K562 (cell line): Measurements from ENCODE around the gene SNRPA. TPM values are rescaled to one million over a fixed set of nuclear protein-coding genes. Genes with fewer than 3 reads are reported as not detected.

Source experiments
- BHLHE40 ChIP-seq: IDR thresholded peaks from 2 replicates; pipeline ENCODE4 v1.6.1; 2011; ENCODE audit warnings: low read length, improper control_type of control experiment
- CBX2 ChIP-seq: fragments of 200-600 bp; sonication (generic); IDR thresholded peaks from one replicate; pipeline ENCODE4 v1.6.1; 2012; ENCODE audit warnings: mild to moderate bottlenecking, low read length, inconsistent platforms; ENCODE audit not compliant: insufficient read depth, poor library complexity, severe bottlenecking
- CCAR2 ChIP-seq: fragments of 200-400 bp; formaldehyde crosslinking; IDR thresholded peaks from 2 replicates; pipeline ENCODE4 v1.6.1; 2017; ENCODE audit warnings: mild to moderate bottlenecking, low read depth, low read length
- CTCFL ChIP-seq: IDR thresholded peaks from 2 replicates; pipeline ENCODE4 v1.6.1; 2011; ENCODE audit warnings: borderline replicate concordance, low read depth, mild to moderate bottlenecking, moderate library complexity, low read length; ENCODE audit not compliant: insufficient read depth, poor library complexity, severe bottlenecking
- HIVEP1 ChIP-seq: fragments of 250-450 bp; sonication (Bioruptor Pico); IDR thresholded peaks from 2 replicates; pipeline ENCODE4 v1.4.0; 2020; ENCODE audit warnings: mild to moderate bottlenecking
- MTA1 ChIP-seq: fragments of 450-650 bp; IDR thresholded peaks from 2 replicates; pipeline ENCODE4 v1.6.1; 2017; ENCODE audit warnings: borderline replicate concordance
- MTA2 ChIP-seq: fragments of 450-650 bp; IDR thresholded peaks from 2 replicates; pipeline ENCODE4 v1.6.1; 2016; ENCODE audit warnings: low read depth
- NR2C2 ChIP-seq, 2 experiments: fragments of 200-800 bp in 1 of 2; sonication (Bioruptor generic) in 1 of 2; sonication (generic) in 1 of 2; formaldehyde crosslinking in 1 of 2; IDR thresholded peaks; 2 replicates each; pipeline versions ENCODE4 v1.6.1 to v1.8.0; 2016 to 2022; ENCODE audit warnings: mild to moderate bottlenecking in 1 of 2, missing compliant biosample characterization in 1 of 2, missing genetic modification characterization in 1 of 2, missing genetic modification reagents in 1 of 2
- RBM14 ChIP-seq: fragments of 200-400 bp; formaldehyde crosslinking; IDR thresholded peaks from 2 replicates; pipeline ENCODE4 v1.6.1; 2018; ENCODE audit warnings: low read depth, mild to moderate bottlenecking, low read length, moderate library complexity, borderline replicate concordance; ENCODE audit not compliant: insufficient read depth
- RCOR1 ChIP-seq, 2 experiments: IDR thresholded peaks; 2 replicates each; pipeline ENCODE4 v1.6.1; 2012; ENCODE audit warnings: low read depth in 2 of 2, low read length in 2 of 2, borderline replicate concordance in 1 of 2, improper control_type of control experiment in 1 of 2
- STAT6 ChIP-seq: sonication (generic); formaldehyde crosslinking; IDR thresholded peaks from 2 replicates; pipeline ENCODE4 v1.8.1; 2023; ENCODE audit warnings: mild to moderate bottlenecking, missing genetic modification reagents
- TSC22D4 ChIP-seq: fragments of 450-650 bp; IDR thresholded peaks from 2 replicates; pipeline ENCODE4 v1.6.1; 2016; ENCODE audit warnings: missing genetic modification characterization, missing biosample characterization, control low read depth
- WHSC1 ChIP-seq: IDR thresholded peaks from one replicate; pipeline ENCODE4 v1.6.1; 2012; ENCODE audit warnings: low read length, control low read depth, inconsistent platforms
- ZNF197 ChIP-seq: fragments of 200-800 bp; sonication (Bioruptor generic); IDR thresholded peaks from 2 replicates; pipeline ENCODE4 v1.6.1; 2016; ENCODE audit warnings: low read depth, missing genetic modification characterization, missing compliant biosample characterization
- ZNF212 ChIP-seq: fragments of 450-650 bp; formaldehyde crosslinking; IDR thresholded peaks from 2 replicates; pipeline ENCODE4 v1.4.0; 2020; ENCODE audit warnings: mild to moderate bottlenecking
- ZNF589 ChIP-seq: fragments of 200-800 bp; sonication (Bioruptor generic); IDR thresholded peaks from 2 replicates; pipeline ENCODE4 v1.6.1; 2016; ENCODE audit warnings: low read depth, missing genetic modification characterization, missing compliant biosample characterization
- polyA plus RNA-seq, 8 experiments: library from polyadenylated mRNA; depleted of rRNA in 4 of 8; stranded (reverse) in 5 of 8; unstranded in 3 of 8; fragments of >200 nt; fragmentation: Nextera tagmentation in 2 of 8; fragmentation: Illumina TruSeq in 1 of 8; extraction: Ambion mirVana in 2 of 8; extraction: Trizol in 1 of 8; gene quantifications; 2 replicates each; pipeline versions ENCODE4 v1.2.1 to v1.2.3, GENCODE V29; 2011 to 2014; ENCODE audit warnings: inconsistent platforms in 1 of 8, missing spikeins in 1 of 8
- total RNA-seq, 7 experiments: library from RNA; depleted of rRNA in 6 of 7; stranded (reverse); fragments of >200 nt in 6 of 7; fragmentation: Illumina TruSeq in 2 of 7; extraction: Trizol in 2 of 7; gene quantifications; 2 replicates each; pipeline versions ENCODE4 v1.2.1 to v1.2.3, GENCODE V29; 2011 to 2021; ENCODE audit warnings: low replicate concordance in 1 of 7
- TF ChIP-seq, protein P1 (sequence below): fragments of 450-650 bp; IDR thresholded peaks from 2 replicates; pipeline ENCODE4 v1.6.1; 2014; ENCODE audit warnings: low read depth, mild to moderate bottlenecking, moderate library complexity, borderline replicate concordance
- TF ChIP-seq, protein P2 (sequence below): sonication (generic); formaldehyde crosslinking; IDR thresholded peaks from 2 replicates; pipeline ENCODE4 v1.4.0; 2020; ENCODE audit warnings: mild to moderate bottlenecking, missing genetic modification reagents

SNRPA gene
- total and polyA plus RNA-seq, 9 of the 15 experiments (the other 6 are each of a cell fraction or from before 2014, with no cell fraction given) = 16.3 to 311 (median 193) TPM

DNA sequence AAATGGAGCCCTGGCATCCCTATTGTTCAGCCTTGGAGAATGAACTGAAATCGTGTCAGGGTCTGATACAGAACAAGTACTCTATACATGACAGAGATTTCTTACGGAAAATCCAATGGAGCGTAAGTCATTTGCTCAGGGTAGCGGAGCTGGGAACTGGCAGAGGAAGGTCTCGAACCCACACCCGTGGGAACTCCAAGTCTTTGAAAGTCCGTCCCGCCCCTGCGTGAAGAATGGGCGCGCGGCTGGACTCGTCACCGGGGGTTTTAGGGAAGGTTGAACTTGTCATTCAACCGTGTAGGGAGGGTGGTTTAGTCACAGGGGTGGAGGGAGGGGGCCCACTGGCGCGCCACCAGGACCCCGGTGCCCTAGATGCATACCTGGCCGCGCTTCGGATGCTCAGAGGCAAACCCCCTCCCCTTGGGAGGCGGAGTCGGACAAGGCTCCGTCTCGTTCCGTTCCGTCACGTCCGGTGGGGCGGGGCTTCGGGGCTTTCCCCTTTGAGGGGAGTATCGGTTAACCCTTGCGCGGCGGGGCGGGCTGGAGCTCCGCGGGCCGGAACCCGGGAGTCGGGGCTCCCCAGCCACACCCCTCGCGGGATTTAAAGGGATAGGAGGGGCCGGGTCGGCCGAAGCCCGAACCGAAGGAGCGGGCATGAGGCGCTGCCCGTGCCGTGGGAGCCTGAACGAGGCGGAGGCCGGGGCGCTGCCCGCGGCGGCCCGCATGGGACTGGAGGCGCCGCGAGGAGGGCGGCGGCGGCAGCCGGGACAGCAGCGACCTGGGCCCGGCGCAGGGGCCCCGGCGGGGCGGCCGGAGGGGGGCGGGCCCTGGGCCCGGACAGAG is 34.3 kb upstream of the SNRPA start, which contains the start of the genes COQ8B and ITPKC (continued):
- no peak for TF ChIP-seq CBX2
- TF ChIP-seq RCOR1 (IDR thresholded peaks at IDR 0.05; ENCODE audit: borderline replicate concordance in 1 of 2, low read depth in 2 of 2, low read length in 2 of 2) = no peak; a peak in 1 of 4 replicates
- no peak for TF ChIP-seq ZNF212
- TF ChIP-seq, protein P1, sequence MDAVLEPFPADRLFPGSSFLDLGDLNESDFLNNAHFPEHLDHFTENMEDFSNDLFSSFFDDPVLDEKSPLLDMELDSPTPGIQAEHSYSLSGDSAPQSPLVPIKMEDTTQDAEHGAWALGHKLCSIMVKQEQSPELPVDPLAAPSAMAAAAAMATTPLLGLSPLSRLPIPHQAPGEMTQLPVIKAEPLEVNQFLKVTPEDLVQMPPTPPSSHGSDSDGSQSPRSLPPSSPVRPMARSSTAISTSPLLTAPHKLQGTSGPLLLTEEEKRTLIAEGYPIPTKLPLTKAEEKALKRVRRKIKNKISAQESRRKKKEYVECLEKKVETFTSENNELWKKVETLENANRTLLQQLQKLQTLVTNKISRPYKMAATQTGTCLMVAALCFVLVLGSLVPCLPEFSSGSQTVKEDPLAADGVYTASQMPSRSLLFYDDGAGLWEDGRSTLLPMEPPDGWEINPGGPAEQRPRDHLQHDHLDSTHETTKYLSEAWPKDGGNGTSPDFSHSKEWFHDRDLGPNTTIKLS = no peak
- no peak for TF ChIP-seq ZNF197 (CRISPR knock-in tag)
- TF ChIP-seq RBM14 = no peak
- TF ChIP-seq HIVEP1 (CRISPR knock-in tag) = peak; percentile 93
- TF ChIP-seq STAT6 (CRISPR knock-in tag) = peak; percentile 87; the same call in 1 of the 2 replicates
- TF ChIP-seq, protein P2, sequence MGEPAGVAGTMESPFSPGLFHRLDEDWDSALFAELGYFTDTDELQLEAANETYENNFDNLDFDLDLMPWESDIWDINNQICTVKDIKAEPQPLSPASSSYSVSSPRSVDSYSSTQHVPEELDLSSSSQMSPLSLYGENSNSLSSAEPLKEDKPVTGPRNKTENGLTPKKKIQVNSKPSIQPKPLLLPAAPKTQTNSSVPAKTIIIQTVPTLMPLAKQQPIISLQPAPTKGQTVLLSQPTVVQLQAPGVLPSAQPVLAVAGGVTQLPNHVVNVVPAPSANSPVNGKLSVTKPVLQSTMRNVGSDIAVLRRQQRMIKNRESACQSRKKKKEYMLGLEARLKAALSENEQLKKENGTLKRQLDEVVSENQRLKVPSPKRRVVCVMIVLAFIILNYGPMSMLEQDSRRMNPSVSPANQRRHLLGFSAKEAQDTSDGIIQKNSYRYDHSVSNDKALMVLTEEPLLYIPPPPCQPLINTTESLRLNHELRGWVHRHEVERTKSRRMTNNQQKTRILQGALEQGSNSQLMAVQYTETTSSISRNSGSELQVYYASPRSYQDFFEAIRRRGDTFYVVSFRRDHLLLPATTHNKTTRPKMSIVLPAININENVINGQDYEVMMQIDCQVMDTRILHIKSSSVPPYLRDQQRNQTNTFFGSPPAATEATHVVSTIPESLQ = no peak
- no peak for TF ChIP-seq MTA2
- peak; percentile 37; the same call in 1 of the 2 replicates for TF ChIP-seq ZNF589 (CRISPR knock-in tag)
- no peak for TF ChIP-seq NR2C2 (CRISPR knock-in tag; IDR thresholded peaks at IDR 0.05)
- peak; percentile 69; the same call in 1 of the 2 replicates for TF ChIP-seq NR2C2 (tag; IDR thresholded peaks at IDR 0.05)
- no peak for TF ChIP-seq WHSC1
- TF ChIP-seq BHLHE40 = no peak; the same call in 1 of the 2 replicates
- peak; percentile 94 for TF ChIP-seq MTA1
- TF ChIP-seq CCAR2 = no peak
- TF ChIP-seq CTCFL = no peak
- TF ChIP-seq TSC22D4 (tag) = no peak
